ENCODE measurements around the gene TMEM135. TPM values are rescaled to one million over a fixed set of nuclear protein-coding genes. Genes with fewer than 3 reads are reported as not detected.

TMEM135 gene
- total RNA-seq, 5 donors from 2014 or later (not counting 1 experiment from before 2014, with no cell fraction given) = 6.3 to 20.8 (median 12.7) TPM

Other genes starting within 250 kb of the TMEM135 start
- gene PRSS23, start 237.4 kb upstream of the TMEM135 start, total RNA-seq = 1 to 10 TPM; 1.3 to 4.3 (median 1.6) TPM
- gene FZD4, start 82.5 kb upstream of the TMEM135 start, total RNA-seq = under 1 TPM in 3 of 5 donors, not detected in 2; 0.13 to 0.35 (median 0.20) TPM

All from T-cell (primary cell).